Spleen (tissue), 7 donors: ENCODE measurements around the gene MESD.

Source experiments
- CTCF ChIP-seq, 11 experiments: fragments of 200-600 bp in 7 of 11; fragments of 450-650 bp in 4 of 11; sonication (generic) in 4 of 11; IDR thresholded peaks in 8 of 11; conservative IDR thresholded peaks in 3 of 11; 1 replicate in 7 of 11; 2 replicates in 4 of 11; pipeline versions ENCODE4 v1.4.0 to v1.8.0; 2016 to 2021; ENCODE audit warnings: antibody characterized with exemption in 11 of 11, inconsistent platforms in 4 of 11, mild to moderate bottlenecking in 1 of 11
- POLR2A ChIP-seq, 3 donors: fragments of 450-650 bp; IDR thresholded peaks; one replicate each; pipeline ENCODE4 v1.5.1; 2017; ENCODE audit warnings: antibody characterized with exemption in 3 of 3, mild to moderate bottlenecking in 1 of 3
- donor health status: DM: no; HTN: no; CAD: no; lungs with moderate emphysema.
- donor health status: DM: no; HTN: no; CAD: no.
- donor health status: DM: no; HTN: no; CAD: no.

- TF ChIP-seq CTCF (IDR thresholded peaks at IDR 0.05 in 8 of 11, conservative IDR thresholded peaks at IDR 0.05 in 3 of 11) (no peak), POLR2A (IDR thresholded peaks at IDR 0.05) (no peak)
Observed at GRCh38 chr15:81024265-81024872, 34.8 kb upstream of the MESD start.
